ENCODE measurements around the gene ABT1. TPM values are rescaled to one million over a fixed set of nuclear protein-coding genes. Genes with fewer than 3 reads are reported as not detected.
A peak's percentile ranks its signal among the peaks of the same experiment; 100 is the strongest.

The ABT1 gene
- total RNA-seq, 4 donors from 2014 or later, result 13.3 to 18.2 (median 16.1) TPM

GRCh38 chr6:26555505-26556262 lies 41.1 kb upstream of the ABT1 start:
- no peak for DNase-seq (ENCODE audit: extremely low spot score)
- intact Hi-C loops (cut with DNase I), result no loop called here
- Histone ChIP-seq H3K9me3 (no peaks in the 10 kb centered on the region), H3K27me3 (no peaks in the 10 kb centered on the region), H3K27ac (replicated peaks in 1 of 4) (peak overlapping the region in 1 of 4 donors; percentile 84), H3K4me3 (peak overlapping the region in 1 of 4 donors; percentile 59), H3K4me1 (peaks cover 0 to 19% (median 12%) of the 10 kb centered on the region in 4 donors), H3K36me3 (no peaks in the 10 kb centered on the region)
- WGBS, result 52% methylated on average over 19 of the region's 19 CpGs
- no peak for TF ChIP-seq POLR2A (IDR thresholded peaks at IDR 0.05; ENCODE audit: low read depth)
- no peak for TF ChIP-seq POLR2AphosphoS5 (IDR thresholded peaks at IDR 0.05)
- no peak for TF ChIP-seq CTCF (IDR thresholded peaks at IDR 0.05)

GRCh38 chr6:26556263-26557070 lies 40.3 kb upstream of the ABT1 start:
- Histone ChIP-seq H3K9me3 (no peaks in the 10 kb centered on the region), H3K4me3 (no peak overlapping the region), H3K4me1 (peaks cover 0 to 18% (median 11%) of the 10 kb centered on the region in 4 donors), H3K27me3 (no peaks in the 10 kb centered on the region), H3K27ac (replicated peaks in 1 of 4) (no peak overlapping the region), H3K36me3 (no peaks in the 10 kb centered on the region)
- intact Hi-C loops (cut with DNase I), result no loop called here
- TF ChIP-seq POLR2A (IDR thresholded peaks at IDR 0.05; ENCODE audit: low read depth) (no peak), CTCF (IDR thresholded peaks at IDR 0.05) (no peak), POLR2AphosphoS5 (IDR thresholded peaks at IDR 0.05) (no peak), EP300 (IDR thresholded peaks at IDR 0.05) (no peak)
- DNase-seq (ENCODE audit: extremely low spot score), result no peak
- 37% methylated on average over 16 of the region's 16 CpGs for WGBS

GRCh38 chr6:26561533-26562466 lies 35.0 kb upstream of the ABT1 start:
- H3K9me3 ChIP-seq, result no peaks in the 10 kb centered on the region
- no peaks in the 10 kb centered on the region for H3K4me1 ChIP-seq
- TF ChIP-seq EP300 (IDR thresholded peaks at IDR 0.05) (no peak), CTCF (IDR thresholded peaks at IDR 0.05) (no peak)
- no peaks in the 10 kb centered on the region for H3K27me3 ChIP-seq
- no peaks in the 10 kb centered on the region for H3K36me3 ChIP-seq
- H3K4me3 ChIP-seq, result no peak overlapping the region
- intact Hi-C loops (cut with DNase I), result no loop called here
- H3K27ac ChIP-seq (replicated peaks in 1 of 4), result no peak overlapping the region
- WGBS, result 78% methylated on average over 17 of the region's 17 CpGs
- DNase-seq (ENCODE audit: extremely low spot score), result no peak

DNA sequence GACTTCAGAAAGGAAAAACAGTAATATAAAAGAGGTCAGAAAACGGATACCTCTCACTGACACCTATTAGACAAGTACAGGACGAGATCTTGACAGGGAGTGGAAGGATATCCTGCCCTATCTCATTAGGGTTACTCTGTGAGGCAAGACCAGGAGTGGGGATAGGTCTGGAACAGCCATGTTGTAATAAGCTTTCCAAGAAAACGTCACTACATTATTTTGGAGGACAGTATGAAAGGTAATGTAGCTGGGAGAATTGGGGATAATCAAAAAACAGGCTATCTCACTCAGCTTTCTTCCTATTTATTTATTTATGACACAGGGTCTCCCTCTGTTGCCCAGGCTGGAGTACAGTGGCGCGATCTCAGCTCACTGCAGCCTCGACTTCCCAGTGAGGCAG lies 33.3 kb upstream of the ABT1 start:
- no peak for DNase-seq (ENCODE audit: extremely low spot score)
- no peaks in the 10 kb centered on the region for H3K27me3 ChIP-seq
- H3K4me3 ChIP-seq, result no peak overlapping the region
- no peak overlapping the region for H3K27ac ChIP-seq (replicated peaks in 1 of 4)
- H3K36me3 ChIP-seq, result no peaks in the 10 kb centered on the region
- no peak for TF ChIP-seq EP300 (IDR thresholded peaks at IDR 0.05)
- TF ChIP-seq POLR2A (IDR thresholded peaks at IDR 0.05; ENCODE audit: low read depth), result no peak
- no peak for TF ChIP-seq CTCF (IDR thresholded peaks at IDR 0.05)
- TF ChIP-seq POLR2AphosphoS5 (IDR thresholded peaks at IDR 0.05), result no peak
- 78% methylated on average over 6 of the region's 6 CpGs for WGBS
- peaks cover 0 to 6% (median 2%) of the 10 kb centered on the region in 4 donors for H3K4me1 ChIP-seq
- intact Hi-C loops (cut with DNase I), result no loop called here
- H3K9me3 ChIP-seq, result no peaks in the 10 kb centered on the region
